Left lobe of liver (tissue), 2 donors: ENCODE results near the gene SLC30A1. TPM values are rescaled to one million over a fixed set of nuclear protein-coding genes. Genes with fewer than 3 reads are reported as not detected.
"Not testable (repeated sequence)": the region's sequence is repeated elsewhere in the genome, so short reads cannot be mapped to it uniquely, and the experiment has no call there.

Experiments
- ATAC-seq: fragments of 200-7000 bp; cut with Tn5 transposase; one replicate; pipeline ENCODE4 v1.9.1; 2020; ENCODE audit warnings: mild to moderate bottlenecking, moderate library complexity
- DNase-seq: peaks from one replicate; pipeline ENCODE4 v3.0.0-alpha.2; 2020; ENCODE audit warnings: low spot score
- total RNA-seq: library from RNA; stranded (reverse); gene quantifications from one replicate; pipeline ENCODE4 v1.2.1, GENCODE V29; 2021
- donor health status: DM: no; HTN: no; CAD: no; lungs with moderate emphysema.
- donor health status: DM: no; HTN: yes; CAD: no.

The SLC30A1 gene
- total RNA-seq, 1 donor from 2014 or later: 48.6 TPM

- ATAC-seq (no peak), DNase-seq (no peak)
Observed at GRCh38 chr1:211551638-211552460, 27.1 kb downstream of the SLC30A1 start.

- no peak for ATAC-seq
- DNase-seq: peak; percentile 35
Observed at GRCh38 chr1:211549092-211549711, 29.8 kb downstream of the SLC30A1 start.

GRCh38 chr1:211548321-211549091 lies 30.5 kb downstream of the SLC30A1 start:
- peak; percentile 18 for ATAC-seq
- no peak for DNase-seq

GRCh38 chr1:211547710-211548109 lies 31.3 kb downstream of the SLC30A1 start:
- no peak for ATAC-seq
- no peak for DNase-seq

GRCh38 chr1:211546543-211546942 lies 32.4 kb downstream of the SLC30A1 start:
- ATAC-seq (no peak), DNase-seq (no peak)

GRCh38 chr1:211543025-211543424 lies 35.9 kb downstream of the SLC30A1 start:
- DNase-seq (no peak), ATAC-seq (peak; percentile 90)

GRCh38 chr1:211541720-211542477 lies 37.1 kb downstream of the SLC30A1 start:
- ATAC-seq (peak; percentile 33), DNase-seq (no peak)

- DNase-seq (no peak), ATAC-seq (no peak)
Observed at GRCh38 chr1:211541278-211541677, 37.7 kb downstream of the SLC30A1 start.

GRCh38 chr1:211540824-211541223 lies 38.1 kb downstream of the SLC30A1 start:
- ATAC-seq, DNase-seq: not testable (repeated sequence)

- ATAC-seq (no peak), DNase-seq (no peak)
Observed at GRCh38 chr1:211538287-211538686, 40.7 kb downstream of the SLC30A1 start.

GRCh38 chr1:211537253-211537652 lies 41.7 kb downstream of the SLC30A1 start:
- DNase-seq (no peak), ATAC-seq (no peak)

GRCh38 chr1:211536606-211537005 lies 42.4 kb downstream of the SLC30A1 start:
- no peak for DNase-seq
- ATAC-seq: no peak

- DNase-seq (peak; percentile 55), ATAC-seq (peak; percentile 82)
Observed at GRCh38 chr1:211535346-211535745, 43.6 kb downstream of the SLC30A1 start.

GRCh38 chr1:211534545-211535291 lies 44.2 kb downstream of the SLC30A1 start:
- ATAC-seq: peak; percentile 94

GRCh38 chr1:211532088-211532444 lies 46.9 kb downstream of the SLC30A1 start:
- DNase-seq: no peak
- ATAC-seq: no peak

More at GRCh38 chr1:211534545-211535291, 44.2 kb downstream of the SLC30A1 start:
- DNase-seq: peak; percentile 62

- DNase-seq: no peak
- no peak for ATAC-seq
Observed at GRCh38 chr1:211531194-211532087, 47.5 kb downstream of the SLC30A1 start.

- DNase-seq: no peak
- ATAC-seq: no peak
Observed at GRCh38 chr1:211530102-211530501, 48.9 kb downstream of the SLC30A1 start.

GRCh38 chr1:211529453-211529852 lies 49.5 kb downstream of the SLC30A1 start:
- peak; percentile 54 for ATAC-seq
- no peak for DNase-seq

- ATAC-seq: no peak
- DNase-seq: no peak
Observed at GRCh38 chr1:211529011-211529410, 50.0 kb downstream of the SLC30A1 start.
